ENCODE data around the gene RPGRIP1.
"Not testable (repeated sequence)": the region's sequence is repeated elsewhere in the genome, so short reads cannot be mapped to it uniquely, and the experiment has no call there.

RPGRIP1 gene

DNA sequence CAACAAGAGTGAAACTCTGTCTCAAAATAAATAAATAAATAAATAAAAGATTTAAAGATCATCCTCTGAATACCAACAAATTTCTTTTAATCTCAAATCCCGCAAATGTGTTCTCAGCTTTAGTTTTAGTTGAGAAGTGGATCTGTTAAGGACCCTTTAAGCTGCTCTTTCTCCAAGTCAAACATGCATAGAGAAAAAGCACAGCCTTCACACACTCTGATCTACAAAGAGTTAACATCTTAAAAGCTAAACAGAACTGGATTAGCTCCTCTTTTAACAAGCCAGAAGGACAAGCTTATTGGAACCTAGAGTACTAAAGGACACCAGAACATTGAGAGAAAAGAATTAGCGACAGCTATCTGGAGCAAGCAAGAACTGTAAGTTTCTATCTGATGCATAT is at the start of gene RPGRIP1:
Gene RPGRIP1, plus strand, starts transcription at position 301 of the 400 bp plus-strand sequence. CDS start 7,894 bp downstream, outside the sequence.
- no peak for DNase-seq (ENCODE audit: extremely low read depth in 1 of 2, low read depth in 1 of 2)

DNA sequence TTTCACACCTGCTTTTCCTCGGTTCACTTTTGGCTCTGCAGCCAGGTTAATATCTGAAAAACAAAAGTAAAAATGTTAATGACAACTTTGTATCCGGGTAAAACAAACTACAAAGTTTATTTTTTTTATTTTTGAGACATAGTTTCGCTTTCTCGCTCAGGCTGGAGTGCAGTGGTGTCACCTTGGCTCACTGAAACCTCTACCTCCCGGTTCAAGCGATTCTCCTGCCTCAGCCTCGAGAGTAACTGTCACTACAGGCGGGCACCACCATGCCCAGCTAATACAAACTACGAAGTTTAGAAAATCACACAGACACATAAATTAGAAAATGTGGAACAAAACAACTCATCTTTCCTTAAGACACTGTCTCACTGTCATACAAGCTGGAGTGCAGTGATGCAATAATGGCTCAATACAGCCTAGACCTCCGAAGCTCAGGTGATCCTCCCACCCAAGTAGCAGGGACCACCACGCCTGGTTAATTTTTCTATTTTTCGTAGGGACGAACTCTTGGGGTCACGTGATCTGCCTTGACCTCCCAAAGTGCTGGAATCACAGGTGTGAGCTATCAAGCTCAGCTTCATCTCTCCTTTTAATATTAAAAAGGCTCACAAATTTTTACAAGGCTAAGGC is 48.7 kb upstream of the RPGRIP1 start:
- DNase-seq (ENCODE audit: extremely low read depth in 1 of 2, low read depth in 1 of 2), result no peak

DNA sequence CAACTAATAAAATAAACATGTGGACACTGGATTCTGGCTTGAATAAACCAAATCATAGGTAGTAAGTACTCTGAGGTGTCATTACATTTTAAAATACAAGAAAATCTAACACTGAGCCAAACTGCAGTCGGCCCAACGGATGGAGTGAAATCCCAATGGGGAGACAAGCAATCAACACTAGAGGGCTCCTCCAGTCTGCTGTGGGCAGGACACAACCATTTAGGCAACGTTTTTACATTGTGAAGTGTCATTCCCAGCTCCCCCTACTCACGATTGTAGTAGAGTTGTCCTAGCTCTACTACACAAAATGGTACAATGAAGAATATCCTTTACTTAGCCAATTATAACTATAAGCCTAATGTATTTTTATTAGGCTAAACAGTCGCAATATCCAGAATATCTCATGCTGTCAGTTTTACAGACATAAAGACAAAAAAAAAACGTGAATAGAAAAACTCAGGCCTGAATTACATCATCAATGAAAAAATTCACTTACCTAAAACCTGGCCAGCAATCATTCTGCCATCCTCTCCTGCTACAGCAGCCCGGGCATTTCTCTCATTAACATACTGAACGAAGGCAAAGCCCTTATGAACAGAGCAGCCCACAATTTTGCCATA is 46.3 kb upstream of the RPGRIP1 start:
- no peak for DNase-seq (ENCODE audit: extremely low read depth in 1 of 2, low read depth in 1 of 2)

DNA sequence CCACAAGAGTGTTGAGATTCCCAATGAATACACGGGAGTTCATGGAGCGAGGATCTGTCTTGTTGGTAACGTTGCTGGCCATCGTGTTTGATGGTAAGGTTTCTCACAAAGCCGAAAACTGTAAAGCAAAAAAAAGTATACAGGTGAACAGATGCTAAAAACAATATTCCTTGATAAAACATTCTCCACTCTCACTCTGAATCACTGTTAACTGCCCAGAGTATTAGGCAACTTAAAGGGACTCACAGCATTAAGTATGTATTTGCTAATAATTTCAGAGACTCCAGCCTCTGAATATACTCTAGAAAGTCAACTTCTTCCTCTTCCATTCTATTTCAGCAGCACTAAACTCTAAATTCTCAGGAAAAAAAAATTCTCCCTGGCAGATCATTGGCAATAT is 45.8 kb upstream of the RPGRIP1 start:
- no peak for DNase-seq (ENCODE audit: extremely low read depth in 1 of 2, low read depth in 1 of 2)

DNA sequence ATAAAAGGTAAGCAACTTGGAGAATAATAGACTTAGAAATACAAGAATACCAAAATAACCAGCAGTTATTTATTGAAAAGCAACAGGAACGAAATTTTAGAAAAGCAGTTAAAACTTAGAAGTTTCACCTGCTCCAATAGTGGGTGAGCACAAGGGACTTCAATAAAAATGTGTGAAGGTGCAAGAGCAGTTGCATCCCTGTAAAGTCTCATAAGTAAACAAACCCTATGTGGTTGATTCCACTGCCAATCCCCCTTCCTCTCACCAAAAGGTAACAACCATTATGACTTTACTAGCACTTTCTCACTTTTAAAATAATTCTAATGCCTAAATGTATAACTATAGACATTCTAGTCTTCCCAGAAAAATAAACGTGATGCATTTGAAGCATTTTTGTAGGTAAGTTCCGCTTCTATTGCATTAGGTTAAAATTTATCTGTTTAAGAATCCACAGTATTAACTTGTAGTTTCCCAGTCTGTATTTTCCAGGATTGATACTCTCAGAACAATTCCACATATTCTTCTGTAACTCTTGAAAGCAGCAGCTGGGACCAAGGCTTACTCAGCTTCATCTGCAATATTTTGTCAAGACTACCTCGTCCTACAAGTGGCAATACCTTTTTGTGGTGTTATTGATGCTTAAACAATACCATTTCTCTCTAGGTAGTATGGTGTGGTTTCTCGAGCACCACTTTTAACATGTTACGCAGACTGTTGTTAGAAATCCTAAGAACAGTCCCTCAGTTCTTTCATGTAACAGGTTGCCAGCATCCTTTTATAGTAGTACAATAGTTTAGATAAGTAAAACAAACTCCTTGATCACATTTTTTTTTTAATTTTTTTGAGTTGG is 42.7 kb upstream of the RPGRIP1 start:
- DNase-seq (ENCODE audit: extremely low read depth in 1 of 2, low read depth in 1 of 2), result no peak

DNA sequence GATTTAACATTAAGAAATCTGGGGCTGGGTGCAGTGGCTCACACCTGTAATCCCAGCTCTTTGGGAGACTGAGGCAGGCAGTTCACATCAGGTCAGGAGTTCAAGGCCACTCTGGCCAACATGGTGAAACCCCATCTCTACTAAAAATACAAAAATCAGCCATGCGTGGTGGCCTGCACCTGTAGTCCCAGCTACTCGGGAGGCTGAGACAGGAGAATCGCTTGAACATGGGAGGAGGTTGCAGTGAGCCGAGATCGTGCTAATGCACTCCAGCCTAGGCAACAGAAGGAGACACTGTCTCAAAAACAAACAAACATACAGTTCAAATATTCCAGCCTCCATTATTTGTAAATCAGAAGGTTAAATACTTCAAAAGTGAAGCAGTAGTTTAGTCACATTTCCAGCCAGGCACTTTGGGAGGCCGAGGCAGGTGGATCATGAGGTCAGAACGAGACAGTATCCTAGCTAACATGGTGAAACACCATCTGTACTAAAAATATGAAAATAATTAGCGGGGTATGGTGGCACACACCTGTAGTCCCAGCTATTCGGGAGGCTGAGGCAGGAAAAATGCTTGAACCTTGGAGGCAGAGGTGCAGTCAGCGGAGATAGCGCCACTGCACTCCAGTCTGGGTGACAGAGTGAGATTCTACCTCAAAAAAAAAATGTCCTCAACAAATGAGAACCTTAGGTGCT is 40.9 kb upstream of the RPGRIP1 start:
- DNase-seq (ENCODE audit: extremely low read depth in 1 of 2, low read depth in 1 of 2), result no peak

DNA sequence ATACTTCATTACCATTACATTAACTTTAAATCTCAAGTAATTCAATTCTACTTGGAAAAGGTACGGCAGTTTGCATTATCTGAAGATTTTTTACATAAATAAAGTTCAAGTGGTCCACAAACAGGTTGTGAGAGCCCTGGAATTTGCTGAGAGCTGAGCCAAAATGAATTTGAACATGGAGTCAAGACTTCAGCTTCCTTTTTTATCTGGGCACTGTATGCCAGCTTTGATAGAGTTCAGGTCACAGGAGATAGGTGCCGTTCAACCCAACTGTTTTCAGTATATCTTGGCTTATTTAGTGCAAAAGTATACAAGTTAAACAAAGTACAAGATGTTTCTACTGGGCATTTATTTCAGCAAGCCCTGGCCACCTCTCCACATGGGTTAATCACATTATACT is 39.5 kb upstream of the RPGRIP1 start:
- no peak for DNase-seq (ENCODE audit: extremely low read depth in 1 of 2, low read depth in 1 of 2)

DNA sequence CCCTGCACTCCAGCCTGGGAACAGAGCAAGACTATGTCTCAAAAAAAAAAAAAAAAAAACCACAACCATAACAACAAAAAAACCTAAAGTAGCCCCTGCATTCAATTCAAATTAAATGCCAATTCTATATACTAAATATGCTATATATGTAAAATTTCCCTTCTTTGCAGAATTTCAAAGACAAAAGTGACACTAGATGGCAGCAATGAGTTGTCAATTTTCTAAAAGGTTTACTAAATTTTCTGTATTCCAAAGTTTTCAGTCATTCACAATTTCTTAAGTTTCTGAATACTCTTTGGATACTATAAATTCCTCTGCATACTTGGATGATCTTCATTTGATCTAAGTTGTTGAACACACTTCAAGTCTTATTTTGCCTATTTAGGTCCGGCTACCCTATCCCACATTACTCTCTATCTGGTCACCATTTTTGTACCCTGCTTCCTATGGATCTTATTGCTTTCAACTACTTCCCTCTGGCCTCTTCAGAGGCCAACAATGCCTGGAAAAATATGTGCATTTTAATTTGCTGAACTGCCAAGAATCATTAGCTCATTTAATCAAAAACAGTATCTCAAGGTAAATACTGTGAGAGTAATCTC is 38.6 kb upstream of the RPGRIP1 start:
- DNase-seq (ENCODE audit: extremely low read depth in 1 of 2, low read depth in 1 of 2), result no peak

DNA sequence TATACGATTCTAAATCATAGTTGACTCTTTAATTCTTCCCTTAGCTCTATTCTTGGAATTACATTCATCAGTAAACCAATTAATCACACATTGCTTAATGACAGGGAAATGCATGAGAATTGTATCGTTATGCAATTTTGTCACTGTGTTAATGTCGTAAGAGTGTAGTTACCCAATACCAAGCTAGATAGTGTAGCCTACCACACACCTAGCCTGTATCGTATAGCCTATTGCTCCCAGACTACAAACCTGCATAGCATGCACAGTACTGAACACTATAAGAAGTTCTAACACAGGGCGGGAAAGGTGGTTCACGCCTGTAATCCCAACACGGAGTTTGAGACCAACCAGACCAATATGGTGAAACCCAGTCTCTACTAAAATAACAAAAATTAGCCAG is 35.3 kb upstream of the RPGRIP1 start:
- no peak for DNase-seq (ENCODE audit: extremely low read depth in 1 of 2, low read depth in 1 of 2)

DNA sequence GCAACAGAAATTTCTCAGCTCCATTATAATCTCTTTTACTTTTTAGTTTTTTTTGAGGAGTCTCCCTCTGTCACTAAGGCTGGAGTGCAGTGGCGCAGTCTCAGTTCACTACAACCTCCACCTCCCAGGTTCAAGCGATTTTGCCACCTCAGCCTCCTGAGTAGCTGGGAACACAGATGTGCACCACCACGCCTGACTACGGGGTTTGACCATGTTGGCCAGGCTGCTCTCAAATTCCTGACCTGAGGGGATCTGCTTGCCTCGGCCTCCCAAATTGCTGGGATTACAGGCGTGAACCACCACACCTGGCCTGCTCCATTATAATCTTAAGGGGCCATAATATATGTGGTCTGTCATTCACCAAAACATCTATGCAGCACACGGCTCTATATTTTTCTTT is 34.1 kb upstream of the RPGRIP1 start:
- no peak for DNase-seq (ENCODE audit: extremely low read depth in 1 of 2, low read depth in 1 of 2)

DNA sequence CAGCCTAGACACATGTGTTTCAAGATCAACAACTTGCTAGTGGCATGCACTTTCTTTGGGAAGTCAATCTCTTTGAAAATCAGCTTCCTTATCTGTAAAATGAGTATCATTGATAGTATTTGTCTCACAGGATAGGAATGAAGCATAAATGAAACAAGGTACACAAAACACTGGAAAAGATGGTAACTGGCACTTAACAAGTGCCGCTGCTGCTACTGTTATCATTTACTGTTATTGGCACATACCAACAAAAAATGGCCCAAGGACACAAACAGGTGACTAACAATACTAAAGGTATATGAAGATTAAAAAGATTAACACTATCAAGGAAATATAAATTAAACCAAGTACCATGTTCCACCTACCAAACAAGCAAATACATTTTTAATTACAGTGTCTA is 31.5 kb upstream of the RPGRIP1 start:
- no peak for DNase-seq (ENCODE audit: extremely low read depth in 1 of 2, low read depth in 1 of 2)

DNA sequence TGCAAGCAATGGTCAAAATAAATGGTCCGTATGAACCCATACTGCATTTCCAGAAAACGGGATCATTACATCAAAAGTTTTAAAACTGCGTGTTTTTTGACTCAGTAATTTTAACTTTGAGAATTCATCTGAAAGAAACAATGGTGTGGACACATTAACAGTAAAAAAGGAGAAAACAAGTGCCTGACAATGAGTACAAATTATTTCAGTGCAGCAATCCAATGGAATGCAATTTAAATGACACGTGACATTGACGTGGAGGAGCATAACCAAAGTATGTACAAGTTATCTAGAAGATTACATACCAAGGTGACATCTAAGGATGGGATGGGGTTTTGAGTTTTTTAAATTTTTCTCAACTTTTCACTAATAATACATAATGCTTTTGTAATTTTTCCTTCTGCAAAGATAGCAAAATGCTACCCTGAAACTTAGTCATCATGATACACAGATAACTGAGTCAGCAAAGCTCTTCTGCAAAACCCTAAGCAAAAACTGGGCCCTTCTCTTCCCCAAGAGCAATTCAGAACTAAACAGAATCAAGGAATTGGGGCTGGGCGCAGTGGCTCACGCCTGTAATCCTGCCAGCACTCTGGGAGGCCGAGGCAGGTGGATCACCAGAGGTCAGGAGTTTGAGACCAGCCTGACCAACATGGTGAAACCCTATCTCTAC is 31.0 kb upstream of the RPGRIP1 start:
- DNase-seq (ENCODE audit: extremely low read depth in 1 of 2, low read depth in 1 of 2), result no peak

DNA sequence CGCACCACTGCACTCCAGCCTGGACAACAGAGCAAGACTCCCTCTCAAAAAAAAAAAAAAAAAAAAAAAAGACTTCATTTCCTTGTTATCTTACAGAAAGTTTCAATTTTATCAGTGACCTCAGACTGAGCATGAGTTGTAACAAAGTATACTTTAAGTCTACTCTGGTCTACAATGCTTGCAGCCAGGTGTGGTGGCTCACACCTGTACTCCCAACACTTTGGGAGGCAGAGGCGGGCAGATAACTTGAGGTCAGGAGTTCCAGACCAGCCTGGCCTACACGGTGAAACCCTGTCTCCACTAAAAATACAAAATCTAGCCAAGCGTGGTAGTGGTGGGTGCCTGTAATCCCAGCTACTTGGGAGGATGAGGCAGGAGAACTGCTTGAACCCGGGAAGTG is 28.7 kb upstream of the RPGRIP1 start:
- DNase-seq (ENCODE audit: extremely low read depth in 1 of 2, low read depth in 1 of 2), result no peak

DNA sequence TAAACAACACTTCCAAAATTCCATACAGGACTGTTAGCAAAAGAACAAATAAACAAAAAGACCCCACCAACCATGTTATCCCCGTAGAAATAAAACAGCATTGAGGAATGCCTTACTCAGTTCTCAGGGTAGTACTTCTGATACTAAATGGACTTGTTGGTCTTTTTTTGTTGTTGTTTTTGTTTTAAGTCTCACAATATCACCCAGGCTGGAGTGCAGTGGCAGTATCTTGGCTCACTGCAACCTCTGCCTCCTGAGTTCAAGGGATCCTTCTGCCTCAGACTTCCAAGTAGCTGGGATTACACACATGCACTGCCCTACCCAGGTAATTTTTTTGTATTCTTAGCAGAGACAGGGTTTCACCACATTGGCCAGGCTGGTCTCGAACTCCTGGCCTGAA is 27.7 kb upstream of the RPGRIP1 start:
- no peak for DNase-seq (ENCODE audit: extremely low read depth in 1 of 2, low read depth in 1 of 2)

DNA sequence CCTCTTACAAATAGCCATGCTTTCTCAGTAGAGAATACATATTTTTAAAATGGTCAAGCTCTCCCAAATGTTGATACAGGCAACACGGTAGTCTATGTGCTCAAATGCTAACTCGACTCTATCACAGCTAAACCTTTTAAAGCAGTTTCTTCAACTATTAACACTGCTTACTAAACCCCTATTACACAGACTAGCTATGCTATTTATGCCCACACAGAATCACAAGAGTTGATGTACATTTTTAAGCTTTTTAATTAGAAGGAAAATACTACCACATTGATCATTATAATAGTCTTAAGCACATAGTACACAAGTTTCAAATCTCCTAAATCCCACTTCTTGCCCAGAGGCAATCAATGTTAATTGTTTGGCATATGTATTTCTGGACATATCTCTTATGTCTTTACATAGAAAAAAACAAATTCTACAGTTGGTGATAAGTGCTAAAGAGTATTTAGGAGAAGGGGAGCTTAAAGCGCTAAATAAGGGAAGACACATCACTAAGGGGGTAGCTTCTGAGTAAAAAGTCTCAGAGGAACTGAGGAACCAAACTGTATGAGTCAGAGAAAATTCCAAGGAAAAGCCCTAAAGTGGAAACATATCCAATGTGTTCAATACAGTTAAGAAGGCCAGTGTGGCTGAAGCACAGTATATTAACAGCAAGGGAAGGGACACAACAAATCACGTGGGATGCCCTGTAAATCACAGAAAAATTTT is 24.3 kb upstream of the RPGRIP1 start:
- DNase-seq (ENCODE audit: extremely low read depth in 1 of 2, low read depth in 1 of 2), result no peak

DNA sequence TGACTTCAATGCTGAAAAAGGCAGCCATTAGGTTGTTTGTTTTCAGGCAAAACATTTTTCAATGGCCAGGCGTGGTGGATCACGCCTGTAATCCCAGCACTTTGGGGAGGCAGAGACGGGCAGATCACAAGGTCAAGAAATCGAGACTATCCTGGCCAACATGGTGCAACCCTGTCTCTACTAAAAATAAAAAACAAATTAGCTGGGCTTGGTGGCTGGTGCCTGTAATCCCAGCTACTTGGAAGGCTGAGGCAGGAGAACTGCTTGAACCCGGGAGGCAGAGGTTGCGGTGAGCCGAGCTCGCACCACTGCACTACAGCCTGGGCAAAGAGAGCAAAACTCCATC is 23.8 kb upstream of the RPGRIP1 start:
- not testable (repeated sequence) for DNase-seq (ENCODE audit: extremely low read depth in 1 of 2, low read depth in 1 of 2)

DNA sequence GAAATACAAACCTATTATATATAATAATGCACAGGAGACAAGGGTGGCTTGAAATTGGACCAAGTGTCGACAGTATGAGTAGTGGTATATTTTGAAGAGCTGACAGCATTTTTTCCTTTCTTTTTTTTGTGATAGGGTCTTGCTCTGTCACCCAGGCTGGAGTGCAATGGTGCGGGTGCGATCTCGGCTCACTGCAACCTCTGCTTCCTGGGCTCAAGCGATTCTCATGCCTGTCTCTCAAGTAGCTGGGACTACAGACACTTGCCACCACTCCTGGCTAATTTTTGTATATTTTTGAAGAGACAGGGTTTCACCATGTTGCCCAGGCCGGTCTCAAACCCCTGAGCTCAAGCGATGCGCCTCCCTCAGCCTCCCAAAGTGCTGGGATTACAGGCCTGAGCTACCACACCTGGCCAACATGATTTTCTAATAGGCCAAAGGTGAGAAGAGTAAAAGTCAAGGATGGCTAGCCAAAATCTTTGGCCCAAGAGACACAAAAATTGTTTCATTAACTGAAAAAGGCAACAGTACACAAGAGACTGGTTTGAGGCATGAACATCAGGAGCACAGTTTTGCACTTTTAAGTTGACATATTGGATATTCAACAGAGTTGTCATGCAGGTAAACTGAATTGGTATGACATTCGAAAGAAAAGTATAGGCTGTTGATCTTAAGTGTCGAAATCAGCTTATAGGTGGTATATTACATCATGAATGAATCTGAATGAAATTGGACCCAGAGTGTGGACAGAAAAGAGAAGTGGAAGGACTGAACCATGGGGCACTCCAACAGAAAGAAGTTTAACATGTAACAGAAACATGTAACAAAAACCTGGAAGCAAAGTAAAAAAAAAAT is 23.1 kb upstream of the RPGRIP1 start:
- DNase-seq (ENCODE audit: extremely low read depth in 1 of 2, low read depth in 1 of 2), result no peak

DNA sequence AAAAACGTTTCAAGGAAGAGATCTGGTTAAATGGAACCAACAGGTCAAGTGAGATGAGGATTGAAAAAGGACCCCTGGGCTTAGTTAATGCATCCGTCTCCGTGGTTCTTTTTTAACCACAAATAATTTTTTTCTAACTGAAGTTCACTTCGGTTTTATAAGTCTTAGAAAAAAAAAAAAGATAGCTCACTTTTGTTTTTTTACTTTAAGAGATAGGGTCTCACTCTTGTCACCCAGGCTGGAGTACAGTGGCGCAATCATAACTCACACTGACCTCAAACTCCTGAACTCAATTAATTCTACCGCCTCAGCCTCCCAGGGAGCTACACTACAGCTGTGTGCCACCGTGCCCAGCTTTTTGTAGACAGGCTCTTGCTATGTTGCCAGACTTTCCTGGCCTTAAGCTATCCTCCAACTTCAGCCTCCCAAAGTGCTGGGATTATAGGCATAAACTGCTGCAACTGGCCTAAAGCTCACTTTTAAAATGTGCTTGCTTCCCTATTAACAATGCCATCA is 22.4 kb upstream of the RPGRIP1 start:
- no peak for DNase-seq (ENCODE audit: extremely low read depth in 1 of 2, low read depth in 1 of 2)
